CD4-positive, alpha-beta T cell treated with Interleukin-2 at 100 ng/mL for 4 hours (primary cell): ENCODE results near the gene POLA1.

Source experiments
- DNase-seq: peaks from one replicate; pipeline ENCODE4 v3.0.0-alpha.2; 2020; ENCODE audit warnings: low spot score

POLA1 gene

GRCh38 chrX:25010784-25011588 lies 317.3 kb downstream of the POLA1 start:
- no peak for DNase-seq

- DNase-seq: no peak
These were observed 318.1 kb downstream of the POLA1 start for GRCh38 chrX:25011589-25012432.

- no peak for DNase-seq
These were observed 318.7 kb downstream of the POLA1 start for GRCh38 chrX:25012433-25012735.

- DNase-seq: no peak
These were observed 319.3 kb downstream of the POLA1 start for GRCh38 chrX:25012793-25013631.

GRCh38 chrX:25013632-25014365 lies 320.1 kb downstream of the POLA1 start:
- DNase-seq: no peak

GRCh38 chrX:25014366-25014838 lies 320.7 kb downstream of the POLA1 start:
- DNase-seq: no peak

- peak; percentile 9 for DNase-seq
These were observed 322.0 kb downstream of the POLA1 start, which contains the start of gene ARX for GRCh38 chrX:25015486-25016360. TSS of gene ARX (minus strand) at chrX:25015965. CDS start at chrX:25015737, 228 bp downstream.

GRCh38 chrX:25016361-25016671 lies 322.6 kb downstream of the POLA1 start:
- DNase-seq: no peak

- DNase-seq: no peak
These were observed 323.4 kb downstream of the POLA1 start for GRCh38 chrX:25016938-25017598.

- no peak for DNase-seq
These were observed 324.0 kb downstream of the POLA1 start for GRCh38 chrX:25017667-25018247.

GRCh38 chrX:25018682-25019081 lies 325.0 kb downstream of the POLA1 start:
- no peak for DNase-seq

GRCh38 chrX:25019707-25020390 lies 326.1 kb downstream of the POLA1 start:
- DNase-seq: no peak

- no peak for DNase-seq
These were observed 326.7 kb downstream of the POLA1 start for GRCh38 chrX:25020391-25020904.

GRCh38 chrX:25020905-25021449 lies 327.3 kb downstream of the POLA1 start:
- DNase-seq: peak; percentile 7

- no peak for DNase-seq
These were observed 329.0 kb downstream of the POLA1 start for GRCh38 chrX:25022499-25023325.

GRCh38 chrX:25023908-25024307 lies 330.2 kb downstream of the POLA1 start:
- DNase-seq: no peak

GRCh38 chrX:25025615-25026014 lies 331.9 kb downstream of the POLA1 start:
- no peak for DNase-seq

- no peak for DNase-seq
These were observed 332.9 kb downstream of the POLA1 start for GRCh38 chrX:25026576-25026975.
